Measurements from ENCODE around the gene GATAD2A.
A peak's percentile ranks its signal among the peaks of the same experiment; 100 is the strongest.

GATAD2A gene

GRCh38 chr19:19384486-19384885, 21.0 kb upstream of the GATAD2A start:
- TF ChIP-seq POLR2AphosphoS5 (IDR thresholded peaks at IDR 0.05; ENCODE audit: low read depth, low read length) (no peak), SIN3A (IDR thresholded peaks at IDR 0.05; ENCODE audit: borderline replicate concordance, insufficient read depth, low read length) (no peak), FOXP2 (optimal IDR thresholded peaks at IDR 0.05; ENCODE audit: borderline replicate concordance, extremely low read depth, extremely low read length, insufficient read depth) (no peak), TAF1 (IDR thresholded peaks at IDR 0.05; ENCODE audit: borderline replicate concordance, insufficient read depth, low read length) (no peak), REST (IDR thresholded peaks at IDR 0.05; ENCODE audit: insufficient read depth in 1 of 2, low read depth in 2 of 2, low read length in 2 of 2) (no peak)

GRCh38 chr19:19385131-19385895, 20.2 kb upstream of the GATAD2A start:
- TF ChIP-seq TAF1 (IDR thresholded peaks at IDR 0.05; ENCODE audit: borderline replicate concordance, insufficient read depth, low read length) (no peak), FOXP2 (optimal IDR thresholded peaks at IDR 0.05; ENCODE audit: borderline replicate concordance, extremely low read depth, extremely low read length, insufficient read depth) (peak; percentile 7), POLR2AphosphoS5 (IDR thresholded peaks at IDR 0.05; ENCODE audit: low read depth, low read length) (peak; percentile 80), SIN3A (IDR thresholded peaks at IDR 0.05; ENCODE audit: borderline replicate concordance, insufficient read depth, low read length) (peak; percentile 75; the same call in 1 of the 2 replicates), REST (IDR thresholded peaks at IDR 0.05; ENCODE audit: insufficient read depth in 1 of 2, low read depth in 2 of 2, low read length in 2 of 2) (no peak)

- no peak for TF ChIP-seq POLR2AphosphoS5 (IDR thresholded peaks at IDR 0.05; ENCODE audit: low read depth, low read length)
- no peak for TF ChIP-seq REST (IDR thresholded peaks at IDR 0.05; ENCODE audit: insufficient read depth in 1 of 2, low read depth in 2 of 2, low read length in 2 of 2)
- 0 out of 2 replicates have a peak, but pooled peaks have one; percentile 50 for TF ChIP-seq TAF1 (IDR thresholded peaks at IDR 0.05; ENCODE audit: borderline replicate concordance, insufficient read depth, low read length)
These were observed 19.3 kb upstream of the GATAD2A start for GRCh38 chr19:19385896-19386869.

GRCh38 chr19:19387108-19387507, 18.4 kb upstream of the GATAD2A start:
- no peak for TF ChIP-seq POLR2AphosphoS5 (IDR thresholded peaks at IDR 0.05; ENCODE audit: low read depth, low read length)
- no peak for TF ChIP-seq TAF1 (IDR thresholded peaks at IDR 0.05; ENCODE audit: borderline replicate concordance, insufficient read depth, low read length)
- no peak for TF ChIP-seq REST (IDR thresholded peaks at IDR 0.05; ENCODE audit: insufficient read depth in 1 of 2, low read depth in 2 of 2, low read length in 2 of 2)
- TF ChIP-seq FOXP2 (optimal IDR thresholded peaks at IDR 0.05; ENCODE audit: borderline replicate concordance, extremely low read depth, extremely low read length, insufficient read depth): no peak
- TF ChIP-seq SIN3A (IDR thresholded peaks at IDR 0.05; ENCODE audit: borderline replicate concordance, insufficient read depth, low read length): no peak
